ENCODE data around the gene TMTC1.

GRCh38 chr12:29638528-29638927, 145.2 kb downstream of the TMTC1 start:
- TF ChIP-seq POLR2A (IDR thresholded peaks at IDR 0.05; ENCODE audit: low read length): no peak
- no peak for TF ChIP-seq GATA1 (IDR thresholded peaks at IDR 0.05; ENCODE audit: low read depth, low read length)
